Measurements from ENCODE around the gene SLC7A7. TPM values are rescaled to one million over a fixed set of nuclear protein-coding genes. Genes with fewer than 3 reads are reported as not detected.

SLC7A7 gene
- total and polyA plus RNA-seq, 10 of the 15 experiments (the other 5 are each of a cell fraction or from before 2014, with no cell fraction given) = 27.8 to 79.2 (median 50.8) TPM

GRCh38 chr14:22846811-22847307 is 31.6 kb upstream of the SLC7A7 start:
- intact Hi-C loops (cut with micrococcal nuclease; ENCODE audit: unreplicated experiment) = no loop called here
- WGBS (ENCODE audit: insufficient coverage, insufficient replicate concordance, low lambda C conversion rate, missing lambda C conversion rate) = 45% methylated on average over 10 of the region's 11 CpGs

More at GRCh38 chr14:22846811-22847307, 31.6 kb upstream of the SLC7A7 start:
- no peak overlapping the region for H3K9ac ChIP-seq (ENCODE audit: control insufficient read depth, insufficient read depth, low read length)
- in situ Hi-C loops (cut with MboI) = loop anchor here (5.0 to 10.0 kb wide), 2 partner anchors 70 to 532 kb away; no protein-coding TSS in a partner anchor
- no peak overlapping the region for H2AFZ ChIP-seq (ENCODE audit: control insufficient read depth, low read depth, low read length)
- no peak for DNase-seq (ENCODE audit: low read depth, low spot score)
- no peak overlapping the region for H3K4me2 ChIP-seq (ENCODE audit: control insufficient read depth, insufficient read depth)
- H3K4me1 ChIP-seq (ENCODE audit: control insufficient read depth, insufficient read depth, low read length) = peaks cover 7% of the 10 kb centered on the region; the same call in 1 of the 2 replicates
- H3K27ac ChIP-seq (ENCODE audit: control insufficient read depth, insufficient read depth) = no peak overlapping the region
- ChIA-PET CTCF (interaction anchor here (1.2 to 10.0 kb wide), 3 partner anchors 25 to 41 kb away, joined by 3 to 324 read pairs (median 3); partner anchors contain the start of gene SLC7A7), POLR2A (no interaction called here), SMC1A (ENCODE audit: uncharacterized antibody, unreplicated experiment) (no interaction called here), RAD21 (ENCODE audit: unreplicated experiment) (interaction anchor here (9.4 kb wide), 1 partner anchor 24 kb away, joined by 130 read pairs; no protein-coding TSS in a partner anchor)
- TF ChIP-seq STAT3 (IDR thresholded peaks at IDR 0.05; ENCODE audit: low read depth, low read length) (no peak), MYC (IDR thresholded peaks at IDR 0.05; ENCODE audit: insufficient read depth, insufficient read length, insufficient replicate concordance, low read length, severe bottlenecking) (no peak), TARDBP (IDR thresholded peaks at IDR 0.05; ENCODE audit: borderline replicate concordance) (no peak)
- TF ChIP-seq, protein P1, sequence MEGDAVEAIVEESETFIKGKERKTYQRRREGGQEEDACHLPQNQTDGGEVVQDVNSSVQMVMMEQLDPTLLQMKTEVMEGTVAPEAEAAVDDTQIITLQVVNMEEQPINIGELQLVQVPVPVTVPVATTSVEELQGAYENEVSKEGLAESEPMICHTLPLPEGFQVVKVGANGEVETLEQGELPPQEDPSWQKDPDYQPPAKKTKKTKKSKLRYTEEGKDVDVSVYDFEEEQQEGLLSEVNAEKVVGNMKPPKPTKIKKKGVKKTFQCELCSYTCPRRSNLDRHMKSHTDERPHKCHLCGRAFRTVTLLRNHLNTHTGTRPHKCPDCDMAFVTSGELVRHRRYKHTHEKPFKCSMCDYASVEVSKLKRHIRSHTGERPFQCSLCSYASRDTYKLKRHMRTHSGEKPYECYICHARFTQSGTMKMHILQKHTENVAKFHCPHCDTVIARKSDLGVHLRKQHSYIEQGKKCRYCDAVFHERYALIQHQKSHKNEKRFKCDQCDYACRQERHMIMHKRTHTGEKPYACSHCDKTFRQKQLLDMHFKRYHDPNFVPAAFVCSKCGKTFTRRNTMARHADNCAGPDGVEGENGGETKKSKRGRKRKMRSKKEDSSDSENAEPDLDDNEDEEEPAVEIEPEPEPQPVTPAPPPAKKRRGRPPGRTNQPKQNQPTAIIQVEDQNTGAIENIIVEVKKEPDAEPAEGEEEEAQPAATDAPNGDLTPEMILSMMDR (IDR thresholded peaks at IDR 0.05 in 2 of 3, conservative IDR thresholded peaks at IDR 0.05 in 1 of 3; ENCODE audit: control insufficient read depth in 2 of 3, extremely low read depth in 1 of 3, insufficient read depth in 1 of 3, low read depth in 3 of 3, low read length in 3 of 3) = no peak
- no peaks in the 10 kb centered on the region for H4K20me1 ChIP-seq (ENCODE audit: control insufficient read depth, insufficient read depth)
- H3K9me3 ChIP-seq (replicated peaks; ENCODE audit: control insufficient read depth, insufficient read depth, low read length) = no peaks in the 10 kb centered on the region
- FAIRE-seq = no peak
- no peaks in the 10 kb centered on the region for H3K27me3 ChIP-seq (replicated peaks in 1 of 2; ENCODE audit: control insufficient read depth in 2 of 2, insufficient read depth in 2 of 2, low read length in 1 of 2)
- no peak overlapping the region for H3K4me3 ChIP-seq
- ATAC-seq = no peak; the same call in 2 of the 3 replicates
- no peaks in the 10 kb centered on the region for H3K79me2 ChIP-seq (ENCODE audit: control insufficient read depth, insufficient read depth, low read length)
- no TSS peak for BruUV-seq (replicated peaks)
- H3K36me3 ChIP-seq (ENCODE audit: control insufficient read depth in 2 of 2, insufficient read depth in 2 of 2, low read length in 1 of 2) = no peaks in the 10 kb centered on the region

All from GM12878 (cell line).